Bone marrow (tissue), 2 donors: ENCODE results near the gene ISYNA1.

Source experiments
- DNase-seq, 2 donors: peaks; one replicate each; lab custom pipeline; 2025; lab: John Stamatoyannopoulos, UW

The ISYNA1 gene

GRCh38 chr19:18437491-18438330, at the start of gene ISYNA1:
TSS of gene ISYNA1 (minus strand) at chr19:18438133. CDS start at chr19:18437979, 154 bp downstream.
- peak in 1 of 2 donors; percentile 21 for DNase-seq

- DNase-seq: no peak
Measured at GRCh38 chr19:18486746-18487145, 48.8 kb upstream of the ISYNA1 start.

- DNase-seq: no peak
Measured at GRCh38 chr19:18484992-18485391, 47.1 kb upstream of the ISYNA1 start.

- no peak for DNase-seq
Measured at GRCh38 chr19:18483119-18483890, 45.4 kb upstream of the ISYNA1 start.

- DNase-seq: no peak
Measured at GRCh38 chr19:18481505-18482222, 43.7 kb upstream of the ISYNA1 start.

GRCh38 chr19:18480006-18480691, 42.2 kb upstream of the ISYNA1 start:
- DNase-seq: no peak

- DNase-seq: peak; percentile 35 to 79
Measured at GRCh38 chr19:18478545-18479311, 40.8 kb upstream of the ISYNA1 start.

- DNase-seq: no peak
Measured at GRCh38 chr19:18477974-18478373, 40.0 kb upstream of the ISYNA1 start.

GRCh38 chr19:18477042-18477779, 39.3 kb upstream of the ISYNA1 start:
- DNase-seq: no peak

- no peak for DNase-seq
Measured at GRCh38 chr19:18476507-18477041, 38.6 kb upstream of the ISYNA1 start.

GRCh38 chr19:18475762-18476331, 37.9 kb upstream of the ISYNA1 start:
- no peak for DNase-seq

- DNase-seq: no peak
Measured at GRCh38 chr19:18475004-18475453, 37.1 kb upstream of the ISYNA1 start.

- no peak for DNase-seq
Measured at GRCh38 chr19:18474366-18474887, 36.5 kb upstream of the ISYNA1 start.

GRCh38 chr19:18473706-18474087, 35.8 kb upstream of the ISYNA1 start:
- DNase-seq: no peak

GRCh38 chr19:18473003-18473705, 35.2 kb upstream of the ISYNA1 start:
- no peak for DNase-seq

GRCh38 chr19:18470787-18471186, 32.9 kb upstream of the ISYNA1 start:
- DNase-seq: no peak

GRCh38 chr19:18469069-18469846, 31.3 kb upstream of the ISYNA1 start:
- peak; percentile 25 to 41 for DNase-seq

GRCh38 chr19:18468517-18468916, 30.6 kb upstream of the ISYNA1 start:
- no peak for DNase-seq
